H1 (cell line): ENCODE measurements around the gene SHISAL2B.

ENCODE experiments used
- CHD2 ChIP-seq: IDR thresholded peaks from 2 replicates; pipeline ENCODE4 v1.6.1; 2012; ENCODE audit warnings: low read length, improper control_type of control experiment
- CTCF ChIP-seq, 3 experiments: IDR thresholded peaks; 1 replicate in 2 of 3; 2 replicates in 1 of 3; pipeline versions ENCODE4 v1.5.1 to v1.6.1; 2011; ENCODE audit warnings: low read length in 3 of 3, mild to moderate bottlenecking in 3 of 3, inconsistent platforms in 2 of 3, low read depth in 1 of 3, moderate library complexity in 1 of 3; ENCODE audit not compliant: insufficient read depth in 1 of 3; ENCODE audit errors: control extremely low read depth in 1 of 3
- EGR1 ChIP-seq: IDR thresholded peaks from 2 replicates; pipeline ENCODE4 v1.6.1; 2011; ENCODE audit warnings: low read depth, low read length, borderline replicate concordance
- POLR2A ChIP-seq, 2 experiments: IDR thresholded peaks; 1 replicate in 1 of 2; 2 replicates in 1 of 2; pipeline ENCODE4 v1.6.1; 2011; ENCODE audit warnings: low read depth in 2 of 2, low read length in 2 of 2, mild to moderate bottlenecking in 2 of 2; ENCODE audit errors: control extremely low read depth in 1 of 2
- RFX5 ChIP-seq: IDR thresholded peaks from 2 replicates; pipeline ENCODE4 v1.6.1; 2011; ENCODE audit warnings: low read depth, low read length, improper control_type of control experiment, borderline replicate concordance
- SP1 ChIP-seq: IDR thresholded peaks from 2 replicates; pipeline ENCODE4 v1.6.1; 2011; ENCODE audit warnings: low read depth, low read length
- SUZ12 ChIP-seq: fragments of 200-600 bp; sonication (generic); IDR thresholded peaks from 2 replicates; pipeline ENCODE4 v1.6.1; 2012; ENCODE audit warnings: mild to moderate bottlenecking, inconsistent platforms, low read length, moderate library complexity, mixed read lengths
- ZNF274 ChIP-seq: IDR thresholded peaks from 2 replicates; pipeline ENCODE4 v1.7.0; 2012; ENCODE audit warnings: low read length, borderline replicate concordance; ENCODE audit errors: extremely low read depth

GRCh38 chr5:64700765-64701164, 10.5 kb downstream of the SHISAL2B start:
- TF ChIP-seq CTCF (IDR thresholded peaks at IDR 0.05; ENCODE audit: control extremely low read depth in 1 of 3, insufficient read depth in 1 of 3, low read depth in 1 of 3, low read length in 3 of 3): no peak
- no peak for TF ChIP-seq CHD2
- TF ChIP-seq ZNF274: no peak
- TF ChIP-seq SP1: no peak
- TF ChIP-seq RFX5: no peak
- TF ChIP-seq EGR1: no peak
- TF ChIP-seq SUZ12: no peak
- no peak for TF ChIP-seq POLR2A (IDR thresholded peaks at IDR 0.05; ENCODE audit: control extremely low read depth in 1 of 2, low read depth in 2 of 2, low read length in 2 of 2)
